GM12873 (cell line): Measurements from ENCODE around the gene ELP4.

Source experiments
- TF ChIP-seq, protein P1 (sequence below): IDR thresholded peaks from 2 replicates; pipeline ENCODE4 v1.5.1; 2012; ENCODE audit warnings: low read depth, mild to moderate bottlenecking, moderate library complexity, low read length, control low read depth; ENCODE audit not compliant: insufficient read depth; ENCODE audit errors: missing control alignments

The ELP4 gene

GRCh38 chr11:31780078-31780477 is 270.5 kb downstream of the ELP4 start:
- TF ChIP-seq, protein P1, sequence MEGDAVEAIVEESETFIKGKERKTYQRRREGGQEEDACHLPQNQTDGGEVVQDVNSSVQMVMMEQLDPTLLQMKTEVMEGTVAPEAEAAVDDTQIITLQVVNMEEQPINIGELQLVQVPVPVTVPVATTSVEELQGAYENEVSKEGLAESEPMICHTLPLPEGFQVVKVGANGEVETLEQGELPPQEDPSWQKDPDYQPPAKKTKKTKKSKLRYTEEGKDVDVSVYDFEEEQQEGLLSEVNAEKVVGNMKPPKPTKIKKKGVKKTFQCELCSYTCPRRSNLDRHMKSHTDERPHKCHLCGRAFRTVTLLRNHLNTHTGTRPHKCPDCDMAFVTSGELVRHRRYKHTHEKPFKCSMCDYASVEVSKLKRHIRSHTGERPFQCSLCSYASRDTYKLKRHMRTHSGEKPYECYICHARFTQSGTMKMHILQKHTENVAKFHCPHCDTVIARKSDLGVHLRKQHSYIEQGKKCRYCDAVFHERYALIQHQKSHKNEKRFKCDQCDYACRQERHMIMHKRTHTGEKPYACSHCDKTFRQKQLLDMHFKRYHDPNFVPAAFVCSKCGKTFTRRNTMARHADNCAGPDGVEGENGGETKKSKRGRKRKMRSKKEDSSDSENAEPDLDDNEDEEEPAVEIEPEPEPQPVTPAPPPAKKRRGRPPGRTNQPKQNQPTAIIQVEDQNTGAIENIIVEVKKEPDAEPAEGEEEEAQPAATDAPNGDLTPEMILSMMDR = no peak

DNA sequence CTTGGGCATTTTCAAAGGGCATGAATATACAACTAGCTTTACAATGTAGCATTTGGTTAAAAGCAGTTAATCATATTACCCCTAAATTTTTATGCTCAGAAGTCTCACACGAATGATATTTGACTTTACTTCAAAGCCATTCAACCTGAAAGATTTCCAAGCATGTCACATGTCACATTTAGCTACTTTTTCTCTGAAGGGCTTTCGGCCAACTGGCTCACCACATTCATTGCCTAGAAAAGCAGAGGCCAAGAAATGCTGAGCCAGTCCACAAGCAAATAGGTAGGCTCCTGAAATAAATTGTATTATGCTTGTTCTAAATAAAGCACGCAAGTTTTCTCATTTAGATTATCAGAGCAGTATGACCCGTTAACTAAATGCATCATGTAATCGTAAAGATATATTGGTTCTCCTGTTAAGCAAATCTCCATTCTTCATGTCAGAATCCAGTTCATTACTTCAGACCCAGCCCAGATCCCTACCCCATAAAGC is 271.0 kb downstream of the ELP4 start:
- TF ChIP-seq, protein P1 = no peak

DNA sequence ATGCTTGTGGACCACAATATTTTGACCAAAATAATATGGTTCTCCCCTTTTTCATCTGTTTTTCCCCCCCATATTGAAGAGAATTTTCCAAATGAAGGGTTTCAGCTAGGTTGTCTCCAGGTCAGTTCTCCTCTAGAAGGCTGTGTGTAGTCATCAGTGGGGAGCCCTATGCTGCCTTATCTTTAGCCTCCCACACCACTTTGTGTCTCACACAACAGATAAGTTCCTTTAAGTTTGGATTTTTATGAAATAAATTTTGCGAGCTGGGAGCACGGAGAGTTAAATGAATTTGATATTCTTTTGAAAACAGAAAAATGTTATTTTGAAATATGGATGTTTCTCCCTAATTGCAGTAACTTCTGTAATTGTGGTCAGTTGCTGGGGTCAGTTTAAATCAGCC is 272.7 kb downstream of the ELP4 start:
- TF ChIP-seq, protein P1 = no peak

- TF ChIP-seq, protein P1 = no peak
Observed at GRCh38 chr11:31783252-31783651, 273.7 kb downstream of the ELP4 start.

DNA sequence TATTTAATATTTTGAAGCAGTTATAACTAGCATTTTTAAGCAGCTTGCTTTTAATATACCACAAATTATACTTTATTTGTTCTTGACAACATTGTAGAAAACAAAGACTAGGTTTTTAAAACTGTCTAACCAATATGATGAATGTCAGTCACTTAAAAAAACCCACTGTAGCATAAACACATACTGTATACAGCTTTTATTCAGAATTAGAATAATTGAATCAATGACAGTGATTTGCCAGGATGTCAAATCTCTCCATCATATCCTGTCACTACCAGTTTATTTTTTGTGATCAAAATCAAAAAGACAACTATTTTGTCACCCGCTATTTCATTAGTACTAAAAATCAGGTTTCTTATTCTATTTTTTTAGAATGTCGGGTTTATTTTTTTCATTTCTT is 275.0 kb downstream of the ELP4 start:
- TF ChIP-seq, protein P1 = no peak

DNA sequence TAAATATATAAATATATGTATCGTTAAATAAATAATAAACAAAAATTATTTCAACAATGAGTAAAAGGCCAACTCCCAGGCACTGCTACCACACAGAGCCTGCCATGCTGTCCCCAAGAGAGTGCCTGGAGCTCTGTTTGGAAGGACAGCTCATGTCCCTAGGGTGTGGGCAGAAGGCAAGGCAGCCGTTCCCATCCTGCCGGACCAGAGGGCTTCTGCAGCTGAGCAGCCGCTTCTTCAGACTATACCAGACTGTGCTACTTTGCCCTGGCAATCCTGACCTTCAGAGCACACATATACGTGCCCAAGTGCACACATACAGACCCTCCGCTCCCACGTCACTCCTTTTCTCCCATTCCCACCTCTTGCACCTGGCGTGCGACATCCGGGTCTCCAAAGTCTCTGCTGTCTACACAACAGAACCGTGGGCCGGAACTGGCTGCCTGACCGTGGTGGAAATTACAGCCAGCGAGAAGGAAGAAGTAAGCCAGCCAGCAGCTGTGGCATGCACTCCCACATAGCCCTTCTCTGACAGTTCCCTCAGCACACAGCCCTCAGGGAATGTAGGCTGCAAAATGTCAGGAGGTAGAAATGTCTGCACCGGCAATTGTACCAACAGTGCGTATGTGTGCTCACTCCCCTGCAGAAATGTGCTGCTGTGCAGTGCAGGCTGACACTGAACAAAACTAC is 277.6 kb downstream of the ELP4 start:
- TF ChIP-seq, protein P1 = no peak

DNA sequence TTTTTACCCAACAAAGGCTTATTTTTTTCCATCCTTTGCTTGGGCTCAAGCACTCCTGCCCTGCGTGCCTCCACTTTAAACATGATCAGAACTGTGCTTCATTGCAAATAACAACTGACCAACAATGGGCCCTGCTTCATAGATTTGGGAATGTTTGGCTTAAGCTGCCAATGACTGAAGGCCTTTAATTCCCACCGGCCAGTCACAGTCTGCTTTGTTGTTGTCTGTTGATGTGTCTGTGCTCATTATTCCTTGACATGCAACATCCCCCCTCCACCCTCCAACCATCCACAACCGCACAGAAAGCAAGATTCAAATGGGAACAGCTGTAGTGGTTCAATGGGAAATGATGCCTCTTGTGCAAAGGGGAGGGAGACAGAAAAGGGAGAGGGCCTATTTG is 278.5 kb downstream of the ELP4 start:
- TF ChIP-seq, protein P1 = no peak
